SU-DHL-6 (cell line): Measurements from ENCODE around the gene WFIKKN2.

Experiments
- H2AFZ ChIP-seq: fragments of 200-600 bp; sonication (generic); 2 replicates; pipeline ENCODE4 v1.6.1; 2014; ENCODE audit warnings: low read depth, mild to moderate bottlenecking, moderate library complexity, mixed read lengths, antibody characterized with exemption, low read length; ENCODE audit not compliant: severe bottlenecking
- H3F3A ChIP-seq: fragments of 200-600 bp; shearing (Covaris generic); 2 replicates; pipeline ENCODE4 v1.6.0; 2016; ENCODE audit warnings: antibody characterized with exemption, mild to moderate bottlenecking; ENCODE audit not compliant: insufficient read depth
- H3K27ac ChIP-seq: fragments of 200-600 bp; sonication (generic); 2 replicates; pipeline ENCODE4 v1.5.1; 2016; ENCODE audit warnings: low read depth, mild to moderate bottlenecking, low read length, moderate library complexity, mixed read lengths
- H3K27me3 ChIP-seq: fragments of 200-600 bp; sonication (generic), shearing (Covaris generic); 2 replicates; pipeline ENCODE4 v1.6.0; 2014; ENCODE audit warnings: mild to moderate bottlenecking, low read length
- H3K36me3 ChIP-seq: fragments of 200-600 bp; sonication (generic); 2 replicates; pipeline ENCODE4 v1.6.1; 2014; ENCODE audit warnings: mild to moderate bottlenecking, low read length, mixed read lengths
- H3K4me2 ChIP-seq: fragments of 300-600, 200-600 bp; shearing (Covaris generic), sonication (generic); 2 replicates; pipeline ENCODE4 v1.6.0; 2014; ENCODE audit warnings: low read length, low read depth, mild to moderate bottlenecking; ENCODE audit not compliant: poor library complexity, severe bottlenecking
- H3K4me3 ChIP-seq: fragments of 200-600 bp; sonication (generic); 2 replicates; pipeline ENCODE4 v1.5.1; 2014; ENCODE audit warnings: antibody characterized with exemption, low read length, mild to moderate bottlenecking, mixed read lengths; ENCODE audit not compliant: insufficient read depth, poor library complexity, severe bottlenecking
- H3K79me2 ChIP-seq: fragments of 200-600 bp; sonication (generic); 2 replicates; pipeline ENCODE4 v1.6.1; 2014; ENCODE audit warnings: mild to moderate bottlenecking, low read length, moderate library complexity; ENCODE audit not compliant: insufficient read depth
- H3K9ac ChIP-seq: fragments of 200-600 bp; sonication (generic); 2 replicates; pipeline ENCODE4 v1.7.0; 2014; ENCODE audit warnings: mild to moderate bottlenecking, low read length
- H3K9me2 ChIP-seq: fragments of 200-600 bp; sonication (generic); replicated peaks from 2 replicates; pipeline ENCODE4 v1.6.1; 2014; ENCODE audit warnings: low read length; ENCODE audit not compliant: insufficient read depth
- H3K9me3 ChIP-seq: fragments of 200-600 bp; sonication (generic); 2 replicates; pipeline ENCODE4 v1.6.1; 2014; ENCODE audit warnings: low read length, mixed read lengths; ENCODE audit not compliant: insufficient read depth
- H4K20me1 ChIP-seq: fragments of 200-600 bp; sonication (generic); 2 replicates; pipeline ENCODE4 v1.6.1; 2014; ENCODE audit warnings: low read depth, mild to moderate bottlenecking, antibody characterized with exemption, low read length, moderate library complexity, mixed read lengths
- EZH2phosphoT487 ChIP-seq: fragments of 200-600 bp; sonication (generic), shearing (Covaris generic); conservative IDR thresholded peaks from 2 replicates; pipeline ENCODE4 v1.6.1; 2018; ENCODE audit warnings: mild to moderate bottlenecking, antibody characterized with exemption, low read length, moderate library complexity, mixed read lengths
- TF ChIP-seq, protein P1 (sequence below): fragments of 200-600 bp; sonication (generic); IDR thresholded peaks from one replicate; pipeline ENCODE4 v1.5.1; 2017; ENCODE audit warnings: antibody characterized with exemption, mild to moderate bottlenecking, low read length, moderate library complexity; ENCODE audit not compliant: insufficient read depth, poor library complexity, severe bottlenecking

Gene WFIKKN2

DNA sequence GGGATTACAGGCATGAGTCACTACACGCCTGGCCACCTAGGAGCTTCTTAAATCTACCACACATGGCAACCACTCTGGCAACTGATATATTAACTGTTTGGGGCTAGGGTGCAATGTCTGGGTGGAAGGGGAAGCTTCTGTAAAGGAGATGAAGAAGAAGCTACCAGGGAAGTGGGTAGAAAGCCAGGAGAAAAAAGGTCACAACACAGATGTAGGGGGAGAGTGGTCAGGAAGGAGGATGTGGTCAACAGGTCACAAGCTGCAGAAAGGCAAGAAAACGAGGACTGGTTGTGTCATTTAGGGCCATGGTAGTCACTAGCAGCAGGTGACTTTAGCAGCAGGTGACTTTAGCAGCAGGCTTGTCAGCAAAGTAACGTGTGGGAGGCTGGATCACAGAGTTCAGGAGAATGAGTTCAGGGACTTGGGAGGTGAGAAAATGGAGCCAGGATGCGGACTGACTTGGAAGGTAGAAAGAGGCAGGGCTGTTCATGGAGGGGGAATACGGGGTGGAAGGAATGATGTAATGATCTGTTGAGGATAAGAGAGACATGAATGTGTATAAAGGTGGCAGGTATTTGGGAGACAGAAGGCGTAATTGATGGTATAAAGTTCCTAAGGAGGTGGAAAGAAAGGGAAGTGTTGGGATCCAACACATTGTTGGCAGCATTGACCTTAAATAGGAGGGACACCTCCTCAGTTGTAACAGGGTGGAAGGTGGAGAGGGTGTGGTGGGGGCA is 16.3 kb upstream of the WFIKKN2 start:
- no peak overlapping the region for H3K9ac ChIP-seq
- H3K27ac ChIP-seq, result no peak overlapping the region
- H3K79me2 ChIP-seq, result no peaks in the 10 kb centered on the region
- H3F3A ChIP-seq, result no peaks in the 10 kb centered on the region
- no peak overlapping the region for H3K4me2 ChIP-seq
- H3K9me3 ChIP-seq, result no peaks in the 10 kb centered on the region
- no peaks in the 10 kb centered on the region for H4K20me1 ChIP-seq
- TF ChIP-seq, protein P1, sequence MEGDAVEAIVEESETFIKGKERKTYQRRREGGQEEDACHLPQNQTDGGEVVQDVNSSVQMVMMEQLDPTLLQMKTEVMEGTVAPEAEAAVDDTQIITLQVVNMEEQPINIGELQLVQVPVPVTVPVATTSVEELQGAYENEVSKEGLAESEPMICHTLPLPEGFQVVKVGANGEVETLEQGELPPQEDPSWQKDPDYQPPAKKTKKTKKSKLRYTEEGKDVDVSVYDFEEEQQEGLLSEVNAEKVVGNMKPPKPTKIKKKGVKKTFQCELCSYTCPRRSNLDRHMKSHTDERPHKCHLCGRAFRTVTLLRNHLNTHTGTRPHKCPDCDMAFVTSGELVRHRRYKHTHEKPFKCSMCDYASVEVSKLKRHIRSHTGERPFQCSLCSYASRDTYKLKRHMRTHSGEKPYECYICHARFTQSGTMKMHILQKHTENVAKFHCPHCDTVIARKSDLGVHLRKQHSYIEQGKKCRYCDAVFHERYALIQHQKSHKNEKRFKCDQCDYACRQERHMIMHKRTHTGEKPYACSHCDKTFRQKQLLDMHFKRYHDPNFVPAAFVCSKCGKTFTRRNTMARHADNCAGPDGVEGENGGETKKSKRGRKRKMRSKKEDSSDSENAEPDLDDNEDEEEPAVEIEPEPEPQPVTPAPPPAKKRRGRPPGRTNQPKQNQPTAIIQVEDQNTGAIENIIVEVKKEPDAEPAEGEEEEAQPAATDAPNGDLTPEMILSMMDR, result no peak
- TF ChIP-seq EZH2phosphoT487, result no peak
- no peaks in the 10 kb centered on the region for H3K9me2 ChIP-seq
- no peaks in the 10 kb centered on the region for H3K36me3 ChIP-seq
- H3K27me3 ChIP-seq, result no peaks in the 10 kb centered on the region
- H2AFZ ChIP-seq, result no peak overlapping the region
- no peak overlapping the region for H3K4me3 ChIP-seq

DNA sequence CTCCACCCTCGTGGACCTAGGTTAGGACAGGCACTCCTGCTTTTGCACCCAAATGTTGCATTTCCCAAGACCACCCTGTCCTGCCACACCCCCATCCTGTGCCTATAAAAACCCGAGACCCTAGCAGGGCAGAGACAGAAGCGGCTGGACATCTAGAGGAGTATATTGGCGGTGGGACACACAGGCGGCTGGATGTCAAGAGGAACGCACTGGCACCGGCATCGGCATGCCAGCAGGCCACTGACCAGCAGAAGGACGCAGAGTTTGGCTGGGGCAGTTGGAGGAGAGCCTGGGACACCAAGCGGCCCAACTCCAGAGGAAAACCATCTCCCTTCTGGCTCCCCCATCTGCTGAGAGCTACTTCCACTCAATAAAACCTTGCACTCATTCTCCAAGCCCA is 14.7 kb upstream of the WFIKKN2 start:
- H3K9me2 ChIP-seq, result no peaks in the 10 kb centered on the region
- H3K79me2 ChIP-seq, result no peaks in the 10 kb centered on the region
- no peaks in the 10 kb centered on the region for H4K20me1 ChIP-seq
- H3F3A ChIP-seq, result no peaks in the 10 kb centered on the region
- no peak overlapping the region for H3K27ac ChIP-seq
- H2AFZ ChIP-seq, result no peak overlapping the region
- H3K4me2 ChIP-seq, result no peak overlapping the region
- TF ChIP-seq, protein P1, result no peak
- no peak for TF ChIP-seq EZH2phosphoT487
- H3K27me3 ChIP-seq, result no peaks in the 10 kb centered on the region
- H3K36me3 ChIP-seq, result no peaks in the 10 kb centered on the region
- no peaks in the 10 kb centered on the region for H3K9me3 ChIP-seq
- H3K9ac ChIP-seq, result no peak overlapping the region
- H3K4me3 ChIP-seq, result no peak overlapping the region

DNA sequence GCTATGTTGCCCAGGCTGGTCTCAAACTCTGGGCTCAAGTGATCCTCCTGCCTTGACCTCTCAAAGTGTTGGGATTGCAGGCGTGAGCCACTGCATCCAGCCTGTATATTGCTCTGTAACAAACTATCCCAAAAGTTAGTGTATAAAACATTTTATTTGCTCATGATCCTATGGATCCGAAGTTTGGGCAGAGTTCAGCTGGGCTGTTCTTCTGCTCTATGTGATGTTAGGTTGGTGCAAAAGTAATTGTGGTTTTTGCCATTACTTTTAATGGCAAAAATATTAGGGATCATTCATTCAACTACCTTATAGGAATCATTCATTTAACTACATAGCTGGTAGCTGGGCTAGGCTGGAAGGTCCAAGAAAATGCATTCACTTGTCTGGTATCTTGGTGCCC is 12.8 kb upstream of the WFIKKN2 start:
- Histone ChIP-seq H4K20me1 (no peaks in the 10 kb centered on the region), H3K9me2 (no peaks in the 10 kb centered on the region), H3K9ac (no peak overlapping the region), H3K27ac (no peak overlapping the region), H3K4me3 (no peak overlapping the region), H3F3A (no peaks in the 10 kb centered on the region), H3K27me3 (no peaks in the 10 kb centered on the region), H2AFZ (no peak overlapping the region), H3K36me3 (no peaks in the 10 kb centered on the region), H3K4me2 (no peak overlapping the region), H3K9me3 (no peaks in the 10 kb centered on the region), H3K79me2 (no peaks in the 10 kb centered on the region)
- TF ChIP-seq EZH2phosphoT487, result no peak
- TF ChIP-seq, protein P1, result no peak
